Vein endothelial cell (primary cell): ENCODE data around the gene SSB. TPM values are rescaled to one million over a fixed set of nuclear protein-coding genes. Genes with fewer than 3 reads are reported as not detected.

Experiments used
- total RNA-seq: library from RNA; depleted of rRNA; stranded (reverse); fragments of >200 nt; gene quantifications from 2 replicates; pipeline ENCODE4 v1.2.3, GENCODE V29; 2012

The SSB gene
- 72.8 and 98.4 TPM in 2 replicates for total RNA-seq

GRCh38 chr2:169798718-169799592, at the start of gene SSB:
TSS of gene SSB (plus strand) at chr2:169798871. CDS start at chr2:169800961, 2,090 bp downstream.

DNA sequence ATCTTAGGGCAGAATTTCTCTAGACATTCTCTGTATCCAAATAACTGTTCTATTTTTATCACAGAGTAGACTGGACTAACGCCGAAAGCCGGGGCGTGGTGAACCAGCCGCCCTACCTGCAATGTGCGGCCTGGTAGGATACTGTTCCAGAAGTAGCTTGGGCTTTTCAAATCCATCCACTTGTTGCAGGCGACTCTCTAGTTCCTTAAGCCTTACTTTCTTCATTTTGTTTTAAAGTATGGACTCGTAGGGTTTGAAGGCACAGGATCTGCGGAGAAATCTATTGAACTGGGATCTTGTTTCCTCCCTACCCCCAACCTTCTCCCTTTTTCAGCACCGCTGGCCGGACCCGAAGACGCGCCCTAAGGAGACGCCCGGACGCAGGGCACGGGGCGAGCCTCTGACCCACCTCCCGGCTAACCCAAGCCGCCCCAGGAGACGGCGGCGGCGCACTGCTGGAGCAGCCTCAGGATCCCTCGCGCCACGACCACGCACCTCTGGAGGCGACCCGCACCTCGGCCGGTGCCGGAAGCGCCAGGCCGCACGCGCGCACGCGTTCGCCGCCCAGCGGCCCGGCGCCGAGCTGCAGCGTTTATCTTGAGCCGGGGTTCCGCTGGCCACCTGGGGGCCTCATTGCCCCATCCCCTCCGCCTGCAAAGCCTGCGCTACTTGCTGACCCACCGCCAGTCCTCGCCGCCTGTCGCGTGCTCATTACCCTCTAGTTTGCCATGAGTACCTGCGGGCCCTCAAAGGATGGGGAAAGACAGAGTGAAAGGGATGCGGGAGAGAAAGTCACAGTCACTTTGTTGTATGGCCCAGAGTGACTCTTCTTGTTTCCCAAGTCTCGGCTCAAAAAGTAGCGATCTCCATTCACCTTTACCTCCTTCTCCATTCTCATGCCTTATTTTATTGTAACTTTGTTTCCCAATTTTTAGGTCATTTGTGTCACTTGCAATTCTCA, 26.0 kb downstream of the SSB start, which contains the start of gene METTL5:
TSS of gene METTL5 (minus strand) at position 533 of the 961 bp plus-strand sequence. CDS start at position 225, 308 bp downstream.

GRCh38 chr2:169827272-169828140, 28.8 kb downstream of the SSB start, which contains the start of gene UBR3:
TSS of gene UBR3 (plus strand) at chr2:169827454. CDS start at chr2:169827508, 54 bp downstream.

Other genes with a start within 250 kb of the SSB start
- gene FASTKD1, start 225.0 kb upstream of the SSB start, total RNA-seq: 15.7 and 15.9 TPM in 2 replicates
- gene PPIG, start 214.5 kb upstream of the SSB start, total RNA-seq: 17.3 and 28.4 TPM in 2 replicates
- not detected in 2 replicates for gene CFAP210, start 104.5 kb upstream of the SSB start, total RNA-seq
- 2.2 and 3.6 TPM in 2 replicates for gene PHOSPHO2, start 104.4 kb upstream of the SSB start, total RNA-seq
- 7.3 and 7.8 TPM in 2 replicates for gene KLHL23, start 65.0 kb upstream of the SSB start, total RNA-seq
- gene METTL5, start 26.0 kb downstream of the SSB start, total RNA-seq: 46.7 and 48.6 TPM in 2 replicates
- gene UBR3, start 28.6 kb downstream of the SSB start, total RNA-seq: 28.1 and 38.0 TPM in 2 replicates